SU-DHL-6 (cell line): ENCODE data around the gene NOS1AP.

Experiments used
- H2AFZ ChIP-seq: fragments of 200-600 bp; sonication (generic); 2 replicates; pipeline ENCODE4 v1.6.1; 2014; ENCODE audit warnings: low read depth, mild to moderate bottlenecking, moderate library complexity, mixed read lengths, antibody characterized with exemption, low read length; ENCODE audit not compliant: severe bottlenecking
- H3F3A ChIP-seq: fragments of 200-600 bp; shearing (Covaris generic); 2 replicates; pipeline ENCODE4 v1.6.0; 2016; ENCODE audit warnings: antibody characterized with exemption, mild to moderate bottlenecking; ENCODE audit not compliant: insufficient read depth
- H3K27ac ChIP-seq: fragments of 200-600 bp; sonication (generic); 2 replicates; pipeline ENCODE4 v1.5.1; 2016; ENCODE audit warnings: low read depth, mild to moderate bottlenecking, low read length, moderate library complexity, mixed read lengths
- H3K27me3 ChIP-seq: fragments of 200-600 bp; sonication (generic), shearing (Covaris generic); 2 replicates; pipeline ENCODE4 v1.6.0; 2014; ENCODE audit warnings: mild to moderate bottlenecking, low read length
- H3K36me3 ChIP-seq: fragments of 200-600 bp; sonication (generic); 2 replicates; pipeline ENCODE4 v1.6.1; 2014; ENCODE audit warnings: mild to moderate bottlenecking, low read length, mixed read lengths
- H3K4me2 ChIP-seq: fragments of 300-600, 200-600 bp; shearing (Covaris generic), sonication (generic); 2 replicates; pipeline ENCODE4 v1.6.0; 2014; ENCODE audit warnings: low read length, low read depth, mild to moderate bottlenecking; ENCODE audit not compliant: poor library complexity, severe bottlenecking
- H3K4me3 ChIP-seq: fragments of 200-600 bp; sonication (generic); 2 replicates; pipeline ENCODE4 v1.5.1; 2014; ENCODE audit warnings: antibody characterized with exemption, low read length, mild to moderate bottlenecking, mixed read lengths; ENCODE audit not compliant: insufficient read depth, poor library complexity, severe bottlenecking
- H3K79me2 ChIP-seq: fragments of 200-600 bp; sonication (generic); 2 replicates; pipeline ENCODE4 v1.6.1; 2014; ENCODE audit warnings: mild to moderate bottlenecking, low read length, moderate library complexity; ENCODE audit not compliant: insufficient read depth
- H3K9ac ChIP-seq: fragments of 200-600 bp; sonication (generic); 2 replicates; pipeline ENCODE4 v1.7.0; 2014; ENCODE audit warnings: mild to moderate bottlenecking, low read length
- H3K9me2 ChIP-seq: fragments of 200-600 bp; sonication (generic); replicated peaks from 2 replicates; pipeline ENCODE4 v1.6.1; 2014; ENCODE audit warnings: low read length; ENCODE audit not compliant: insufficient read depth
- H3K9me3 ChIP-seq: fragments of 200-600 bp; sonication (generic); 2 replicates; pipeline ENCODE4 v1.6.1; 2014; ENCODE audit warnings: low read length, mixed read lengths; ENCODE audit not compliant: insufficient read depth
- H4K20me1 ChIP-seq: fragments of 200-600 bp; sonication (generic); 2 replicates; pipeline ENCODE4 v1.6.1; 2014; ENCODE audit warnings: low read depth, mild to moderate bottlenecking, antibody characterized with exemption, low read length, moderate library complexity, mixed read lengths
- EZH2phosphoT487 ChIP-seq: fragments of 200-600 bp; sonication (generic), shearing (Covaris generic); conservative IDR thresholded peaks from 2 replicates; pipeline ENCODE4 v1.6.1; 2018; ENCODE audit warnings: mild to moderate bottlenecking, antibody characterized with exemption, low read length, moderate library complexity, mixed read lengths
- TF ChIP-seq, protein P1 (sequence below): fragments of 200-600 bp; sonication (generic); IDR thresholded peaks from one replicate; pipeline ENCODE4 v1.5.1; 2017; ENCODE audit warnings: antibody characterized with exemption, mild to moderate bottlenecking, low read length, moderate library complexity; ENCODE audit not compliant: insufficient read depth, poor library complexity, severe bottlenecking

The NOS1AP gene

GRCh38 chr1:162094271-162094670 lies 24.8 kb downstream of the NOS1AP start:
- TF ChIP-seq, protein P1, sequence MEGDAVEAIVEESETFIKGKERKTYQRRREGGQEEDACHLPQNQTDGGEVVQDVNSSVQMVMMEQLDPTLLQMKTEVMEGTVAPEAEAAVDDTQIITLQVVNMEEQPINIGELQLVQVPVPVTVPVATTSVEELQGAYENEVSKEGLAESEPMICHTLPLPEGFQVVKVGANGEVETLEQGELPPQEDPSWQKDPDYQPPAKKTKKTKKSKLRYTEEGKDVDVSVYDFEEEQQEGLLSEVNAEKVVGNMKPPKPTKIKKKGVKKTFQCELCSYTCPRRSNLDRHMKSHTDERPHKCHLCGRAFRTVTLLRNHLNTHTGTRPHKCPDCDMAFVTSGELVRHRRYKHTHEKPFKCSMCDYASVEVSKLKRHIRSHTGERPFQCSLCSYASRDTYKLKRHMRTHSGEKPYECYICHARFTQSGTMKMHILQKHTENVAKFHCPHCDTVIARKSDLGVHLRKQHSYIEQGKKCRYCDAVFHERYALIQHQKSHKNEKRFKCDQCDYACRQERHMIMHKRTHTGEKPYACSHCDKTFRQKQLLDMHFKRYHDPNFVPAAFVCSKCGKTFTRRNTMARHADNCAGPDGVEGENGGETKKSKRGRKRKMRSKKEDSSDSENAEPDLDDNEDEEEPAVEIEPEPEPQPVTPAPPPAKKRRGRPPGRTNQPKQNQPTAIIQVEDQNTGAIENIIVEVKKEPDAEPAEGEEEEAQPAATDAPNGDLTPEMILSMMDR: no peak
- no peak for TF ChIP-seq EZH2phosphoT487
- Histone ChIP-seq H3K4me2 (no peak overlapping the region), H3K27ac (no peak overlapping the region), H3K36me3 (no peaks in the 10 kb centered on the region), H3K79me2 (no peaks in the 10 kb centered on the region), H3K27me3 (no peaks in the 10 kb centered on the region), H3K9ac (no peak overlapping the region), H3K9me3 (no peaks in the 10 kb centered on the region), H3K4me3 (no peak overlapping the region), H2AFZ (no peak overlapping the region), H3F3A (no peaks in the 10 kb centered on the region), H3K9me2 (no peaks in the 10 kb centered on the region), H4K20me1 (no peaks in the 10 kb centered on the region; the same call in 1 of the 2 replicates)

DNA sequence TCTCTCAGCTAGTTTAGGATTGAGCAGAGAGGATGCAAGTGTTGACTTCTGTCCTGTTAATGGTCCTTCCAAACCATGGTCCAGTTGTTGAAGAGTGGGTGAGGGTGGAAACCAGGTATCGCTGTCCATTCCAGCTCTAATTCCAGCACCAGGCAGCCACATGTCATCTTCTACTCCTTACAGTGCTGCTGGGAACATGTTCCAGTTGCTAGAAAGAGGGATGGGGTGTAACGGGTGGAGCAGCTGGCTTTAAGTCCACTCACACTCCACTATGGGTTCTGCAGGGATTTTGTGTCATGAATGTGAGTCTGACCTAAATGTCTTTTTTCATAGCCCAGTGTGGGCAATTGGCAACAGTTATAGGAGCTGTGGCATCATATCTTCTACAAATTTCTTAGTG lies 25.2 kb downstream of the NOS1AP start:
- H3K36me3 ChIP-seq: no peaks in the 10 kb centered on the region
- TF ChIP-seq, protein P1: no peak
- no peak for TF ChIP-seq EZH2phosphoT487
- no peaks in the 10 kb centered on the region for H3K27me3 ChIP-seq
- no peaks in the 10 kb centered on the region for H3K9me2 ChIP-seq
- no peak overlapping the region for H3K9ac ChIP-seq
- no peak overlapping the region for H3K4me3 ChIP-seq
- no peaks in the 10 kb centered on the region for H3K79me2 ChIP-seq
- no peaks in the 10 kb centered on the region; the same call in 1 of the 2 replicates for H4K20me1 ChIP-seq
- H3K27ac ChIP-seq: no peak overlapping the region
- no peak overlapping the region for H2AFZ ChIP-seq
- no peak overlapping the region for H3K4me2 ChIP-seq
- H3F3A ChIP-seq: no peaks in the 10 kb centered on the region
- no peaks in the 10 kb centered on the region for H3K9me3 ChIP-seq

DNA sequence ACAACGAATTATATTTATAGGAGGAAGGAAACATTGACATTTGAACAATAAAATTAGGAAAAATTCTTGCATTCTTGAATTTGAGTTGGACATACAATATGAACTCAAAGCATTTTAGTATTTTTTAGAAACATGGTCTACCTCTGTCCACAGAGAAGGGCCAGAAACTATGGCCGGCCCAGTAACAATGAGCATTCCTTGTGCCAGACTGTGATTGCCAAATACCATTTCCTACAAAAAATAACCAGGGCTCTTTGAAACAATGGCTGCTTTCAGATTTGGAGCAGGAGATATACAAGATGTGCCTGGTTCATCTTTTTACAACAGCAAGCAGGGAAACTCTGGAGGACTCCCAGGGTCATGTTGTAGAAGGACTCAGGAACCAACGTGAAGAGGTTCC lies 38.4 kb downstream of the NOS1AP start:
- Histone ChIP-seq H3K9me3 (no peaks in the 10 kb centered on the region; the same call in 1 of the 2 replicates), H3K4me3 (no peak overlapping the region), H3K27me3 (peaks cover 3% of the 10 kb centered on the region; the same call in 1 of the 2 replicates), H3K36me3 (no peaks in the 10 kb centered on the region), H3K9me2 (no peaks in the 10 kb centered on the region), H3K9ac (no peak overlapping the region), H3K27ac (no peak overlapping the region), H4K20me1 (no peaks in the 10 kb centered on the region), H3K79me2 (no peaks in the 10 kb centered on the region), H3K4me2 (no peak overlapping the region), H2AFZ (no peak overlapping the region), H3F3A (no peaks in the 10 kb centered on the region)
- TF ChIP-seq, protein P1: no peak
- TF ChIP-seq EZH2phosphoT487: no peak
